ENCODE data around the gene PLS3. TPM values are rescaled to one million over a fixed set of nuclear protein-coding genes. Genes with fewer than 3 reads are reported as not detected.

PLS3 gene
- total RNA-seq, 1 donor from 2014 or later: 197 TPM

DNA sequence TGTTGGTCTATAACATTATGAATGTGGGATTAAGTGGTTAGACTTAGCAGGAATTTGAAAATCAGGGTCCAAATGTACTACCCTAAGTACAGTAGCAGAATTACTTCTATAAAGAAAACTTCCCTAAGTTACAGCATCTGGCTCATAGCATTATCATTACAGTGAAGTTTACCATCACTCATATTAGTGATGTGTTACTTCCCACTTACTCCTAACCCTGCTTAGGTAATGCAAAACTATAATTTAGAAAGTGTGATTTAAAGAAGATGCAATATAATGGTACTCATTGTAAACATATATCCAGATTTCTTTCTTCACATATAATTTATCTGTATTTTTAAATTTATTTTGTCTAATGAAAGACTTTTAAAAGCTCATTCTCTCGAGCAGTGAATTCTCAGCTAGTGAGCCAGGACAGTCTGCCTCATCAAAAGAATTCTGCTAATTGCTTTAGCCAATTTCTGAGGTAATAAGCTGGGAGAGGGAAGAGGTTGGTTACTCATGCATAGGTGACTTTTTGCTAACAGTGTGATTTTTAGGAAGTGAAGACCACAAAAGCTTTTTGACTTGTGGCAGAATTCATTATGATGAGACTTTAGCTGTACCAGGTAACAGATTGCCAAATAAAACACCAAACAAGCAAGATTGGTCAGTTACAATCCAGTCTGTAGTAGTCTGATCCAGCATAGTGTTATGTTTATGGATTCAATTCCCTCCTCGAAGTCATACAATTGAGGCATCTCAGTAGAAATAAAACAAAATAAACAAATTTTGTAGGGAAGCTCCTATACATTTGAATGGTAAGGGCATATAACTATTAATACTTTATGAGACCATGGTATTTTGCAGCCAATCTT lies 21.0 kb downstream of the PLS3 start:
- no peaks in the 10 kb centered on the region for H3K27me3 Mint-ChIP-seq
- H3K4me1 Mint-ChIP-seq (ENCODE audit: unreplicated experiment): peaks cover 46% of the 10 kb centered on the region
- H3K27ac Mint-ChIP-seq: peak overlapping the region; percentile 89
- H3K9me3 Mint-ChIP-seq: peaks cover 7% of the 10 kb centered on the region
- H3K4me3 Mint-ChIP-seq: peak overlapping the region; percentile 77
- H3K36me3 Mint-ChIP-seq: peaks cover 30% of the 10 kb centered on the region
- no peak for DNase-seq (ENCODE audit: extremely low spot score, unreplicated experiment)
- TF ChIP-seq, protein P1, sequence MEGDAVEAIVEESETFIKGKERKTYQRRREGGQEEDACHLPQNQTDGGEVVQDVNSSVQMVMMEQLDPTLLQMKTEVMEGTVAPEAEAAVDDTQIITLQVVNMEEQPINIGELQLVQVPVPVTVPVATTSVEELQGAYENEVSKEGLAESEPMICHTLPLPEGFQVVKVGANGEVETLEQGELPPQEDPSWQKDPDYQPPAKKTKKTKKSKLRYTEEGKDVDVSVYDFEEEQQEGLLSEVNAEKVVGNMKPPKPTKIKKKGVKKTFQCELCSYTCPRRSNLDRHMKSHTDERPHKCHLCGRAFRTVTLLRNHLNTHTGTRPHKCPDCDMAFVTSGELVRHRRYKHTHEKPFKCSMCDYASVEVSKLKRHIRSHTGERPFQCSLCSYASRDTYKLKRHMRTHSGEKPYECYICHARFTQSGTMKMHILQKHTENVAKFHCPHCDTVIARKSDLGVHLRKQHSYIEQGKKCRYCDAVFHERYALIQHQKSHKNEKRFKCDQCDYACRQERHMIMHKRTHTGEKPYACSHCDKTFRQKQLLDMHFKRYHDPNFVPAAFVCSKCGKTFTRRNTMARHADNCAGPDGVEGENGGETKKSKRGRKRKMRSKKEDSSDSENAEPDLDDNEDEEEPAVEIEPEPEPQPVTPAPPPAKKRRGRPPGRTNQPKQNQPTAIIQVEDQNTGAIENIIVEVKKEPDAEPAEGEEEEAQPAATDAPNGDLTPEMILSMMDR (conservative IDR thresholded peaks at IDR 0.05): no peak

DNA sequence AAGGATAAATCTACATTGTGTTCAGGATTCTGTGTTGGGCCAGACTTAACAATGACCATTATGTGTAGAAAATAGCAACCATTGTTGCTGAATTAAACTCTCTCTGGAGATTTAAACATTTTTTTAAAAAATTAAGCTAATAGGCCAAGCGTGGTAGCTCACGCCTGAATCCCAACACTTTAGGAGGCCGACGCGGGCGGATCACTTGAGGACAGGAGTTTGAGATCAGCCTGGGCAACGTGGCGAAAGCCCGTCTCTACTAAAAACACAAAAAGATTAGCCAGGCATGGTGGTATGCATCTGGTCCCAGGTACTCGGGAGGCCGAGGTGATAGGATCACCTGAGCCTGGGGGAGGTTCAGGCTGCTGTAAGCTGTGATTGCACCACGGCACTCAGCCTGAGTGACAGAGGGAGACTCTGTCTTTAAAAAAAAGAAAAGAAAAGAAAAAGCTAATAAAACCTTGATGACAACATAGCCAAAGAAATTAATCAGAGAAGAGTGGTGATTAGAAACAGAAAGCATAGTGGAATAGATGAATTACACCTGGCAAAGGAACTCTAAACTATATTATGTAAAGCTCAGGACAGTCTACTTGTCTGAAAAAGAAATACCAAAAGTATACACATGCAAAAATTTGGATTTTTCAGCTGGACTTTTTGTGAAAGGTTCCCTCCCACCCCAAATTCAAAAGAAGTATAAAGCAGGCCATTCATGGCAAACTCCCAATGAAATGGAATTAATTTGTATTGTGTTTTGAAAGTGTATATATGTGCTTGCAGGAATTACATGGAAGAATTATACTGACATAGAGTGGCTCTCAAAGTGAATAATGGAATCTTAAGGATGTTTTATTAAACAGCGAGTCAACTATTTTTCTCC lies 21.9 kb downstream of the PLS3 start:
- TF ChIP-seq, protein P1 (conservative IDR thresholded peaks at IDR 0.05): no peak
- Mint-ChIP-seq H3K36me3 (peaks cover 23% of the 10 kb centered on the region), H3K27ac (peak overlapping the region; percentile 89), H3K4me3 (peak overlapping the region; percentile 77), H3K9me3 (peaks cover 7% of the 10 kb centered on the region), H3K27me3 (no peaks in the 10 kb centered on the region), H3K4me1 (ENCODE audit: unreplicated experiment) (peaks cover 46% of the 10 kb centered on the region)
- DNase-seq (ENCODE audit: extremely low spot score, unreplicated experiment): no peak

DNA sequence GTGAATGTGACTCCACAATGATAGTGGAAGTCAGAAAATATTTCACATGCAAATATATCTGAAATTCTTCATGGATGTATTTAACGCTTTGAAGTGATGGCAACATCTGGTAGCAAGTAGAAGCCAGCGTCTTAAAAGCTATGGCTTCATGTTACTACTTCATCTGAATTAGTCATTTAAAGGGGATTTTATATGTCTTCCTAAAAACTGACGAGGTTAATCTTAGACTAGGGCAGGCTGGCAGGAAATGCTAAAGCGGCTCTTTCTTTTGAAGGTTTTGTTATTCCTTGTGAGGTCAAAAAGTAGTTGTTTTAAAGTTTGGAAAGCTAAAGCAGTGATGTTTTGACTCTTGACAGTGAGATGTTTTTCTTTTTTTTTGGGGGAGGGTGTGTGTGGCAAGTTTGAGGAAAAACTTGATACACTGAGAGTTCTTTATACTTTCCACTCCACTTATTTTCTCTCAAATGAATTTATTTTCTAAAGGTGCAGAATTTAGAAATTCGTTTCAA lies 22.6 kb downstream of the PLS3 start:
- DNase-seq (ENCODE audit: extremely low spot score, unreplicated experiment): no peak
- peaks cover 19% of the 10 kb centered on the region for H3K36me3 Mint-ChIP-seq
- peak overlapping the region; percentile 77 for H3K4me3 Mint-ChIP-seq
- no peaks in the 10 kb centered on the region for H3K27me3 Mint-ChIP-seq
- H3K4me1 Mint-ChIP-seq (ENCODE audit: unreplicated experiment): peaks cover 46% of the 10 kb centered on the region
- H3K27ac Mint-ChIP-seq: peak overlapping the region; percentile 89
- TF ChIP-seq, protein P1 (conservative IDR thresholded peaks at IDR 0.05): no peak
- H3K9me3 Mint-ChIP-seq: peaks cover 7% of the 10 kb centered on the region

DNA sequence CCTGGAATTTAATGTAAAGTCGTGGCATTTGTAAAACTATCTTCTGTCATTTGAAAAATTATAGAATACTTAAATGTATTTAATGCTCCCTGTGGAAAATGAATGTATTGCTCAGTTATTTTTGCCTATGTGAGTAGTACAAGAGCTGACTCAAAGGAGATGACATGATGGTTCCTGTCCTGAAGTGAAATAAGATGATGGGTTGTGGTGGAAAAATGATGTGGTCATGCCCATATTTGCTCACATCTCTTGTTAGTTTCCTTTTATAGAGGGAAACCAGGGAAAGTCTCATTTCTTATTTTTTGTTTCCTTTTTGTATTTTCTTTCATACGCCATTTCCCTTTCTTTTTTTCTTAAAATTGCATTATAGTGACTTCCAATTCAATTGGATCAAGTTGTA lies 23.7 kb downstream of the PLS3 start:
- TF ChIP-seq, protein P1 (conservative IDR thresholded peaks at IDR 0.05): no peak
- no peak for DNase-seq (ENCODE audit: extremely low spot score, unreplicated experiment)
- Mint-ChIP-seq H3K27ac (peak overlapping the region; percentile 89), H3K4me1 (ENCODE audit: unreplicated experiment) (peaks cover 50% of the 10 kb centered on the region), H3K27me3 (no peaks in the 10 kb centered on the region), H3K4me3 (peak overlapping the region; percentile 48), H3K9me3 (peaks cover 6% of the 10 kb centered on the region), H3K36me3 (peaks cover 15% of the 10 kb centered on the region)

DNA sequence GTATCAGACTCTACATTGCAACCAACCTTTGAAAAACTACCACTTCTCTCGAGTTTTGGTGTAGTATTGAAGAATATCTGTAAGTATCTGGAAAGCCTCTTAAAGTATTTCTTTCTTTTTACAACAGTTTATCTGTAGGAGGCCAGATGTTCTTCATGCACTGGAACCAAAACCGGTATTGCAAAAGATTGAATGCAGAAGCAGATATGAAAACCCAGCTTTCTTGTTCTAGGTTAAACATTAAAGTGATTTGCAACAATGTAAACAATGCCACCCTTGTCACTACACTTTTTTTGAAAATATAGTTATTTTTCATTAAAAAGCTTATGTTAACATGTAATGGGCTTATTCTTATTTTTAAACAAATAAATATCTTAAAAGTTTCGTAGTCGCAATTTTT lies 27.2 kb downstream of the PLS3 start:
- Mint-ChIP-seq H3K4me1 (ENCODE audit: unreplicated experiment) (peaks cover 40% of the 10 kb centered on the region), H3K27me3 (no peaks in the 10 kb centered on the region), H3K27ac (peak overlapping the region; percentile 99), H3K4me3 (peak overlapping the region; percentile 34), H3K9me3 (peaks cover 5% of the 10 kb centered on the region), H3K36me3 (peaks cover 6% of the 10 kb centered on the region)
- TF ChIP-seq, protein P1 (conservative IDR thresholded peaks at IDR 0.05): no peak
- DNase-seq (ENCODE audit: extremely low spot score, unreplicated experiment): no peak
